Measurements from ENCODE around the gene HSPA14. TPM values are rescaled to one million over a fixed set of nuclear protein-coding genes. Genes with fewer than 3 reads are reported as not detected.

HSPA14 gene
- total and polyA plus RNA-seq, 2 of the 8 experiments (the other 6 are each of a cell fraction or from before 2014, with no cell fraction given) = 20.5 to 36.4 TPM

- WGBS, 2 experiments (ENCODE audit: extremely low coverage in 1 of 2, insufficient coverage in 1 of 2, insufficient read length in 1 of 2, insufficient replicate concordance in 2 of 2, low coverage in 1 of 2, low lambda C conversion rate in 2 of 2, missing lambda C conversion rate in 1 of 2) = 97% methylated on average over 2 of the region's 2 CpGs; no CpG with 5 or more reads in 1 of the 2 experiments
- Histone ChIP-seq H2AFZ (ENCODE audit: low read length) (no peak overlapping the region), H3K27me3 (replicated peaks in 1 of 4; ENCODE audit: control insufficient read depth in 3 of 4, extremely low read depth in 1 of 4, insufficient read depth in 3 of 4, low read length in 3 of 4) (no peaks in the 10 kb centered on the region), H2BK12ac (ENCODE audit: low read depth, low read length) (no peak overlapping the region), H3K36me3 (ENCODE audit: control insufficient read depth in 2 of 4, insufficient read depth in 4 of 4, low read length in 3 of 4) (peaks cover 30 to 47% (median 36%) of the 10 kb centered on the region in 4 experiments), H4K8ac (ENCODE audit: extremely low read depth, insufficient read depth, low read length) (no peak overlapping the region), H2BK15ac (ENCODE audit: low read length) (no peak overlapping the region), H2BK120ac (replicated peaks; ENCODE audit: low read depth, low read length) (no peak overlapping the region), H2BK5ac (ENCODE audit: low read depth, low read length) (no peak overlapping the region), H3K79me1 (ENCODE audit: low read depth, low read length) (peaks cover 3% of the 10 kb centered on the region; the same call in 1 of the 2 replicates), H3K23ac (ENCODE audit: insufficient read length) (no peak overlapping the region), H3K9ac (replicated peaks in 1 of 4; ENCODE audit: extremely low read depth in 1 of 4, low read depth in 3 of 4, low read length in 3 of 4) (no peak overlapping the region), H3K23me2 (ENCODE audit: low read depth, low read length) (peaks cover 2% of the 10 kb centered on the region), H3K4ac (replicated peaks; ENCODE audit: insufficient read length, low read depth, low read length) (no peak overlapping the region), H3K79me2 (ENCODE audit: control insufficient read depth in 1 of 2, insufficient read depth in 2 of 2, low read length in 2 of 2) (peaks cover 9 to 41% of the 10 kb centered on the region in 2 experiments), H4K20me1 (replicated peaks in 1 of 2; ENCODE audit: control insufficient read depth in 1 of 2, insufficient read depth in 2 of 2, low read length in 2 of 2) (peaks cover 3 to 11% of the 10 kb centered on the region in 2 experiments), H3K18ac (ENCODE audit: extremely low read depth, low read length) (no peak overlapping the region), H3K56ac (replicated peaks; ENCODE audit: insufficient read length, low read depth, low read length) (no peak overlapping the region), H3K14ac (ENCODE audit: insufficient read length) (no peak overlapping the region), H3K9me3 (ENCODE audit: insufficient read depth in 2 of 2, low read depth in 1 of 2, low read length in 1 of 2) (no peaks in the 10 kb centered on the region), H3K4me2 (ENCODE audit: insufficient read depth in 1 of 2, low read depth in 2 of 2, low read length in 2 of 2) (no peak overlapping the region), H3K4me3 (ENCODE audit: extremely low read depth in 1 of 4, insufficient read depth in 2 of 4, low read depth in 3 of 4, low read length in 4 of 4) (no peak overlapping the region), H3K4me1 (replicated peaks in 1 of 4; ENCODE audit: control insufficient read depth in 3 of 4, insufficient read depth in 4 of 4, low read length in 3 of 4) (peaks cover 0 to 8% (median 1%) of the 10 kb centered on the region in 4 experiments; a peak in 2 of 7 replicates), H2BK20ac (ENCODE audit: low read length) (no peak overlapping the region), H4K91ac (replicated peaks; ENCODE audit: insufficient read length, low read length) (no peak overlapping the region), H2AK5ac (ENCODE audit: low read depth, low read length) (no peak overlapping the region), H3K27ac (ENCODE audit: low read depth, low read length) (no peak overlapping the region), H4K5ac (ENCODE audit: insufficient read length, low read depth, low read length) (no peak overlapping the region)
- no peak for DNase-seq (ENCODE audit: low read depth in 1 of 2, low spot score in 2 of 2)
- TF ChIP-seq HDAC2 (IDR thresholded peaks at IDR 0.05; ENCODE audit: borderline replicate concordance in 1 of 2, low read depth in 2 of 2, low read length in 2 of 2) (no peak), USF2 (IDR thresholded peaks at IDR 0.05; ENCODE audit: low read length) (no peak), ZNF274 (IDR thresholded peaks at IDR 0.05; ENCODE audit: borderline replicate concordance, extremely low read depth, low read length) (no peak)
- CTCF ChIA-PET (ENCODE audit: partially characterized antibody) = no interaction called here
- POLR2A ChIA-PET (ENCODE audit: partially characterized antibody) = interaction anchor here (3.3 kb wide), 1 partner anchor 8 kb away, joined by 16 read pairs; no protein-coding TSS in a partner anchor
- no peak for FAIRE-seq
These were observed 2.1 kb downstream of the HSPA14 start for GRCh38 chr10:14840178-14840577.

Measured in H1 (cell line).